ENCODE results near the gene CFAP65.

GRCh38 chr2:219076253-219076652, 34.9 kb upstream of the CFAP65 start:
- TF ChIP-seq CBFB (CRISPR knock-in tag; IDR thresholded peaks at IDR 0.05) (no peak), POLR3A (IDR thresholded peaks at IDR 0.05; ENCODE audit: borderline replicate concordance, extremely low read depth, insufficient read depth, insufficient read length) (no peak), PYGO2 (tag; IDR thresholded peaks at IDR 0.05) (no peak), POLR2A (conservative IDR thresholded peaks at IDR 0.05) (no peak), NFIC (IDR thresholded peaks at IDR 0.05) (no peak), KLF6 (CRISPR knock-in tag; IDR thresholded peaks at IDR 0.05; ENCODE audit: borderline replicate concordance) (no peak), ZNF134 (CRISPR knock-in tag; conservative IDR thresholded peaks at IDR 0.05) (no peak)
- TF ChIP-seq, protein P1, sequence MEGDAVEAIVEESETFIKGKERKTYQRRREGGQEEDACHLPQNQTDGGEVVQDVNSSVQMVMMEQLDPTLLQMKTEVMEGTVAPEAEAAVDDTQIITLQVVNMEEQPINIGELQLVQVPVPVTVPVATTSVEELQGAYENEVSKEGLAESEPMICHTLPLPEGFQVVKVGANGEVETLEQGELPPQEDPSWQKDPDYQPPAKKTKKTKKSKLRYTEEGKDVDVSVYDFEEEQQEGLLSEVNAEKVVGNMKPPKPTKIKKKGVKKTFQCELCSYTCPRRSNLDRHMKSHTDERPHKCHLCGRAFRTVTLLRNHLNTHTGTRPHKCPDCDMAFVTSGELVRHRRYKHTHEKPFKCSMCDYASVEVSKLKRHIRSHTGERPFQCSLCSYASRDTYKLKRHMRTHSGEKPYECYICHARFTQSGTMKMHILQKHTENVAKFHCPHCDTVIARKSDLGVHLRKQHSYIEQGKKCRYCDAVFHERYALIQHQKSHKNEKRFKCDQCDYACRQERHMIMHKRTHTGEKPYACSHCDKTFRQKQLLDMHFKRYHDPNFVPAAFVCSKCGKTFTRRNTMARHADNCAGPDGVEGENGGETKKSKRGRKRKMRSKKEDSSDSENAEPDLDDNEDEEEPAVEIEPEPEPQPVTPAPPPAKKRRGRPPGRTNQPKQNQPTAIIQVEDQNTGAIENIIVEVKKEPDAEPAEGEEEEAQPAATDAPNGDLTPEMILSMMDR (IDR thresholded peaks at IDR 0.05 in 2 of 3, conservative IDR thresholded peaks at IDR 0.05 in 1 of 3; ENCODE audit: insufficient read depth in 2 of 3, low read depth in 1 of 3, low read length in 3 of 3) = no peak

All from K562 (cell line).